A549 (cell line): ENCODE results near the gene LAMC1. TPM values are rescaled to one million over a fixed set of nuclear protein-coding genes. Genes with fewer than 3 reads are reported as not detected.

Experiments used
- ATAC-seq, 2 experiments: fragments of 200-7000 bp in 1 of 2; fragments of >200 bp in 1 of 2; cut with Nextera tagmentation in 1 of 2; cut with Tn5 transposase in 1 of 2; 3 replicates each; pipeline versions ENCODE4 v1.8.0 to v1.9.1; 2018 to 2020; ENCODE audit warnings: mild to moderate bottlenecking in 1 of 2, moderate library complexity in 1 of 2
- CTCF ChIA-PET: fragments of 300-600 bp; sonication (Branson Sonifier 250); formaldehyde crosslinking; extraction: SDS; loops from one replicate; lab custom pipeline; 2021; ENCODE audit warnings: antibody characterized with exemption, inconsistent platforms; lab: Yijun Ruan, JAX
- POLR2A ChIA-PET: fragments of 350-600 bp; formaldehyde crosslinking; extraction: SDS; loops from one replicate; lab custom pipeline; 2021; ENCODE audit warnings: antibody characterized with exemption, inconsistent platforms; lab: Yijun Ruan, JAX
- DNase-seq, 2 experiments: peaks; one replicate each; pipeline versions ENCODE4 v3.0.0 to v3.0.0-alpha.2; 2011 to 2016; ENCODE audit warnings: low read depth in 1 of 2, low spot score in 1 of 2
- FAIRE-seq: peaks from 2 replicates; lab custom pipeline; 2011; peaks lifted over from hg19 to GRCh38; lab: Jason Lieb, UNC
- H3K27ac ChIP-seq, 2 experiments: fragments of >200 bp; sonication (Bioruptor Twin); formaldehyde crosslinking; 3 replicates each; pipeline ENCODE4 v1.5.1; 2016 to 2017
- H3K4me1 ChIP-seq: fragments of >200 bp; sonication (Bioruptor Twin); formaldehyde crosslinking; 3 replicates; pipeline ENCODE4 v1.6.1; 2016
- H3K4me2 ChIP-seq: fragments of >200 bp; sonication (Bioruptor Twin); formaldehyde crosslinking; 3 replicates; pipeline ENCODE4 v1.6.1; 2016
- H3K4me3 ChIP-seq: fragments of >200 bp; sonication (Bioruptor Twin); formaldehyde crosslinking; 3 replicates; pipeline ENCODE4 v1.5.1; 2016
- H3K9me3 ChIP-seq: fragments of >200 bp; sonication (Bioruptor Twin); formaldehyde crosslinking; 3 replicates; pipeline ENCODE4 v1.6.1; 2016
- CHD4 ChIP-seq: fragments of 200-600 bp; sonication (generic); IDR thresholded peaks from 2 replicates; pipeline ENCODE4 v1.6.1; 2016; ENCODE audit warnings: antibody characterized with exemption, mild to moderate bottlenecking, borderline replicate concordance
- EHMT2 ChIP-seq: fragments of 200-600 bp; sonication (generic); IDR thresholded peaks from 2 replicates; pipeline ENCODE4 v1.6.1; 2016; ENCODE audit warnings: antibody characterized with exemption, low read depth, mild to moderate bottlenecking, moderate library complexity
- ESRRA ChIP-seq: fragments of 150-350 bp; IDR thresholded peaks from 2 replicates; pipeline ENCODE4 v1.6.1; 2014; ENCODE audit warnings: mild to moderate bottlenecking, low read length, borderline replicate concordance
- FOSB ChIP-seq: fragments of 250-450 bp; sonication (Bioruptor Pico); IDR thresholded peaks from 2 replicates; pipeline ENCODE4 v1.5.0; 2020; ENCODE audit warnings: mild to moderate bottlenecking, moderate library complexity
- FOSL2 ChIP-seq, 2 experiments: fragments of 450-650 bp in 1 of 2; fragments of >200 bp in 1 of 2; sonication (Bioruptor Twin) in 1 of 2; formaldehyde crosslinking; IDR thresholded peaks; 2 replicates each; pipeline versions ENCODE4 v1.5.0 to v1.6.1; 2016 to 2020; ENCODE audit warnings: mild to moderate bottlenecking in 1 of 2, moderate library complexity in 1 of 2
- HEYL ChIP-seq: fragments of 250-450 bp; sonication (Bioruptor Pico); IDR thresholded peaks from 2 replicates; pipeline ENCODE4 v1.8.0; 2021; ENCODE audit warnings: mild to moderate bottlenecking, moderate library complexity
- HMGXB4 ChIP-seq: fragments of 250-450 bp; sonication (Bioruptor Pico); IDR thresholded peaks from 2 replicates; pipeline ENCODE4 v1.5.0; 2021; ENCODE audit warnings: mild to moderate bottlenecking, moderate library complexity, borderline replicate concordance
- JUNB ChIP-seq: fragments of >200 bp; sonication (Bioruptor Twin); formaldehyde crosslinking; IDR thresholded peaks from 2 replicates; pipeline ENCODE4 v1.6.1; 2016
- KDM1A ChIP-seq: fragments of 200-600 bp; sonication (generic); IDR thresholded peaks from 2 replicates; pipeline ENCODE4 v1.6.1; 2016; ENCODE audit warnings: low read depth, mild to moderate bottlenecking
- RARB ChIP-seq: fragments of 250-450 bp; sonication (Bioruptor Pico); IDR thresholded peaks from 2 replicates; pipeline ENCODE4 v1.8.0; 2021; ENCODE audit warnings: mild to moderate bottlenecking, moderate library complexity
- RCOR1 ChIP-seq: fragments of 150-350 bp; IDR thresholded peaks from 2 replicates; pipeline ENCODE4 v1.6.1; 2014; ENCODE audit warnings: antibody characterized with exemption, low read length, low read depth
- REST ChIP-seq: fragments of 200-600 bp; sonication (generic); IDR thresholded peaks from 2 replicates; pipeline ENCODE4 v1.6.1; 2016; ENCODE audit warnings: antibody characterized with exemption, mild to moderate bottlenecking, moderate library complexity
- SMC3 ChIP-seq: fragments of >200 bp; sonication (Bioruptor Twin); formaldehyde crosslinking; IDR thresholded peaks from 3 replicates; pipeline ENCODE4 v1.6.1; 2018; ENCODE audit warnings: inconsistent platforms
- TFCP2L1 ChIP-seq: fragments of 250-450 bp; sonication (Bioruptor Pico); IDR thresholded peaks from 2 replicates; pipeline ENCODE4 v1.5.0; 2021; ENCODE audit warnings: mild to moderate bottlenecking
- TP53 ChIP-seq: fragments of 250-450 bp; sonication (Bioruptor Pico); IDR thresholded peaks from 2 replicates; pipeline ENCODE4 v1.5.0; 2021; ENCODE audit warnings: mild to moderate bottlenecking, moderate library complexity
- WGBS: methylation state at CpG from one replicate; pipeline ENCODE4 v1.1.6; 2017; ENCODE audit errors: missing lambda C conversion rate; 5-methylcytosine and 5-hydroxymethylcytosine counted together
- polyA plus RNA-seq, 4 experiments: library from polyadenylated mRNA; depleted of rRNA in 3 of 4; stranded (reverse); fragments of >200 nt; fragmentation: RNase III in 1 of 4; extraction: RNeasy Plus Mini Kit Qiagen cat#74134 plus additional on column Dnase treatment in 1 of 4; gene quantifications; 2 replicates in 3 of 4; 3 replicates in 1 of 4; pipeline ENCODE4 v1.2.3, GENCODE V29; 2011 to 2017
- TF ChIP-seq, protein P1 (sequence below): fragments of >200 bp; sonication (Bioruptor Twin); formaldehyde crosslinking; IDR thresholded peaks from 3 replicates; pipeline ENCODE4 v1.5.1; 2016
- TF ChIP-seq, protein P2 (sequence below): IDR thresholded peaks from 2 replicates; pipeline ENCODE4 v1.6.1; 2012; ENCODE audit warnings: low read depth, borderline replicate concordance
- TF ChIP-seq, protein P3 (sequence below): IDR thresholded peaks from 2 replicates; pipeline ENCODE4 v1.6.1; 2012

The LAMC1 gene
- polyA plus RNA-seq, 2 of the 4 experiments (the other 2 are of a cell fraction) = 93.7 to 152 TPM

- TF ChIP-seq HMGXB4 (CRISPR knock-in tag) (no peak), EHMT2 (no peak), CHD4 (no peak), SMC3 (no peak)
Observed at GRCh38 chr1:183164340-183164739, 141.1 kb downstream of the LAMC1 start (continued).

DNA sequence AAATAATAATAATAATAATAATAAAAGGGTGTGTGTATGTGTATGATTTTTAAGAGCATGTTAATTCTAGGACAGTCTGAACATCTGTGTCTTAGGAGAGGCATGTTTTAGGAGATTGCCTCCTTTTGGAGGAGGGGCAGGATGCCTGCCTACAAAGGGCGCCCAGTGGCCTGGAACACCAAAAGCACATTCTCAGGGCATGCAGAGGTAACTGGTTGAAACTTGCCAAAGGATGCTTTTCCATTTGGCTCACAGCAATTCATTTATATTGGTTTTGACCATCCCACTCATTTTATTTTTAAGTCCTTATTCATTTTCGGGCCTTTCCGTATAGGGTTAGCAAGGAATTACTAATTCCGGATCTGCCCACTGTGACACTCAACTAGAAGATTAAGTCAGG lies 141.7 kb downstream of the LAMC1 start:
- TF ChIP-seq JUNB = no peak
- Histone ChIP-seq H3K4me1 (peaks cover 50% of the 10 kb centered on the region), H3K4me3 (no peak overlapping the region), H3K4me2 (peak overlapping the region; percentile 66), H3K27ac (peak overlapping the region; percentile 75 to 81), H3K9me3 (no peaks in the 10 kb centered on the region)
- no peak for ATAC-seq
- CTCF ChIA-PET = no interaction called here
- WGBS = 94% methylated on average over 4 of the region's 4 CpGs
- POLR2A ChIA-PET = no interaction called here
- DNase-seq = no peak
- FAIRE-seq = no peak

DNA sequence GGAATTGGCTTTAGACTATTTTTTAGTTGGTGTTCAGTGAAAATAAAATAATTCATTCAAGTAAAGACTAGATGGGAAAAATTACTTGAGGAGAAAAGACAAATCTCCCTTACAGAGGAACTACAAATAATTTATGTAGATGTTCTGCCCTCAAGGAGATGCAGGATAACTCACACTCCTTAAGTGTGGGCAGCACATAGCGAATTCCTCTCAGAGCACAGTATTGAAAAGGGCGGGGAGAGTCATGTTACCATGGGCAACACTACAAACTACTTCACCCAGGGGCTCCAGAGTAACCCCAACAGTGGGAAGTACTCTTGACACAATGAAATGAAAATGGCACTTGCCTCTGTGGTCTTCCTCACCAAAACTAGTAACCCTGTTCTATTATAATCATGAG lies 142.2 kb downstream of the LAMC1 start:
- H3K4me3 ChIP-seq = no peak overlapping the region
- ChIA-PET CTCF (interaction anchor here (3.8 kb wide), 1 partner anchor 12 kb away, joined by 16 read pairs; no protein-coding TSS in a partner anchor), POLR2A (no interaction called here)
- peaks cover 46% of the 10 kb centered on the region for H3K4me1 ChIP-seq
- FAIRE-seq = no peak
- no peak for ATAC-seq
- no peak for DNase-seq
- H3K4me2 ChIP-seq = no peak overlapping the region
- WGBS = 92% methylated on average over 2 of the region's 2 CpGs
- TF ChIP-seq, protein P1, sequence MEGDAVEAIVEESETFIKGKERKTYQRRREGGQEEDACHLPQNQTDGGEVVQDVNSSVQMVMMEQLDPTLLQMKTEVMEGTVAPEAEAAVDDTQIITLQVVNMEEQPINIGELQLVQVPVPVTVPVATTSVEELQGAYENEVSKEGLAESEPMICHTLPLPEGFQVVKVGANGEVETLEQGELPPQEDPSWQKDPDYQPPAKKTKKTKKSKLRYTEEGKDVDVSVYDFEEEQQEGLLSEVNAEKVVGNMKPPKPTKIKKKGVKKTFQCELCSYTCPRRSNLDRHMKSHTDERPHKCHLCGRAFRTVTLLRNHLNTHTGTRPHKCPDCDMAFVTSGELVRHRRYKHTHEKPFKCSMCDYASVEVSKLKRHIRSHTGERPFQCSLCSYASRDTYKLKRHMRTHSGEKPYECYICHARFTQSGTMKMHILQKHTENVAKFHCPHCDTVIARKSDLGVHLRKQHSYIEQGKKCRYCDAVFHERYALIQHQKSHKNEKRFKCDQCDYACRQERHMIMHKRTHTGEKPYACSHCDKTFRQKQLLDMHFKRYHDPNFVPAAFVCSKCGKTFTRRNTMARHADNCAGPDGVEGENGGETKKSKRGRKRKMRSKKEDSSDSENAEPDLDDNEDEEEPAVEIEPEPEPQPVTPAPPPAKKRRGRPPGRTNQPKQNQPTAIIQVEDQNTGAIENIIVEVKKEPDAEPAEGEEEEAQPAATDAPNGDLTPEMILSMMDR = no peak
- TF ChIP-seq ESRRA = no peak
- no peak for TF ChIP-seq RCOR1
- TF ChIP-seq, all 56 proteins: peak for 0
- H3K27ac ChIP-seq = peak overlapping the region; percentile 75 to 81; a peak in 4 of 6 replicates
- H3K9me3 ChIP-seq = no peaks in the 10 kb centered on the region

- Histone ChIP-seq H3K4me3 (no peak overlapping the region), H3K4me1 (peaks cover 39% of the 10 kb centered on the region), H3K27ac (peak overlapping the region in 1 of 2 experiments; percentile 17; a peak in 1 of 6 replicates), H3K9me3 (no peaks in the 10 kb centered on the region), H3K4me2 (no peak overlapping the region)
- TF ChIP-seq TFCP2L1 (CRISPR knock-in tag) = no peak
- TF ChIP-seq HMGXB4 (CRISPR knock-in tag) = no peak
- no peak for TF ChIP-seq TP53 (CRISPR knock-in tag)
- TF ChIP-seq, protein P2, sequence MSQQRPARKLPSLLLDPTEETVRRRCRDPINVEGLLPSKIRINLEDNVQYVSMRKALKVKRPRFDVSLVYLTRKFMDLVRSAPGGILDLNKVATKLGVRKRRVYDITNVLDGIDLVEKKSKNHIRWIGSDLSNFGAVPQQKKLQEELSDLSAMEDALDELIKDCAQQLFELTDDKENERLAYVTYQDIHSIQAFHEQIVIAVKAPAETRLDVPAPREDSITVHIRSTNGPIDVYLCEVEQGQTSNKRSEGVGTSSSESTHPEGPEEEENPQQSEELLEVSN = no peak
- no peak for TF ChIP-seq FOSB (CRISPR knock-in tag)
- TF ChIP-seq KDM1A = no peak
- no peak for TF ChIP-seq RARB (CRISPR knock-in tag)
- TF ChIP-seq ESRRA = no peak
- no peak for TF ChIP-seq FOSL2 (IDR thresholded peaks at IDR 0.05)
- no peak for TF ChIP-seq FOSL2 (CRISPR knock-in tag; IDR thresholded peaks at IDR 0.05)
- TF ChIP-seq, protein P3, sequence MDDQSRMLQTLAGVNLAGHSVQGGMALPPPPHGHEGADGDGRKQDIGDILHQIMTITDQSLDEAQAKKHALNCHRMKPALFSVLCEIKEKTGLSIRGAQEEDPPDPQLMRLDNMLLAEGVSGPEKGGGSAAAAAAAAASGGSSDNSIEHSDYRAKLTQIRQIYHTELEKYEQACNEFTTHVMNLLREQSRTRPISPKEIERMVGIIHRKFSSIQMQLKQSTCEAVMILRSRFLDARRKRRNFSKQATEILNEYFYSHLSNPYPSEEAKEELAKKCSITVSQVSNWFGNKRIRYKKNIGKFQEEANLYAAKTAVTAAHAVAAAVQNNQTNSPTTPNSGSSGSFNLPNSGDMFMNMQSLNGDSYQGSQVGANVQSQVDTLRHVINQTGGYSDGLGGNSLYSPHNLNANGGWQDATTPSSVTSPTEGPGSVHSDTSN = no peak
- no peak for TF ChIP-seq REST
- no peak for TF ChIP-seq CHD4
- no peak for TF ChIP-seq HEYL (CRISPR knock-in tag)
- WGBS = 92% methylated on average over 2 of the region's 2 CpGs
- DNase-seq (no peak), ATAC-seq (no peak), FAIRE-seq (no peak)
- CTCF ChIA-PET = interaction anchor here (3.8 kb wide), 1 partner anchor 11 kb away, joined by 16 read pairs; no protein-coding TSS in a partner anchor
- POLR2A ChIA-PET = no interaction called here
Observed at GRCh38 chr1:183166454-183166853, 143.2 kb downstream of the LAMC1 start.
